WI38 (cell line): ENCODE measurements around the gene MEIS2.

Experiments
- H3K4me3 ChIP-seq: 2 replicates; pipeline ENCODE4 v1.5.1; 2011; ENCODE audit warnings: low read depth, mild to moderate bottlenecking, control low read depth, low read length
- TF ChIP-seq, protein P1 (sequence below): IDR thresholded peaks from 2 replicates; pipeline ENCODE4 v1.5.1; 2012; ENCODE audit warnings: low read depth, mild to moderate bottlenecking, control low read depth, low read length

Gene MEIS2

DNA sequence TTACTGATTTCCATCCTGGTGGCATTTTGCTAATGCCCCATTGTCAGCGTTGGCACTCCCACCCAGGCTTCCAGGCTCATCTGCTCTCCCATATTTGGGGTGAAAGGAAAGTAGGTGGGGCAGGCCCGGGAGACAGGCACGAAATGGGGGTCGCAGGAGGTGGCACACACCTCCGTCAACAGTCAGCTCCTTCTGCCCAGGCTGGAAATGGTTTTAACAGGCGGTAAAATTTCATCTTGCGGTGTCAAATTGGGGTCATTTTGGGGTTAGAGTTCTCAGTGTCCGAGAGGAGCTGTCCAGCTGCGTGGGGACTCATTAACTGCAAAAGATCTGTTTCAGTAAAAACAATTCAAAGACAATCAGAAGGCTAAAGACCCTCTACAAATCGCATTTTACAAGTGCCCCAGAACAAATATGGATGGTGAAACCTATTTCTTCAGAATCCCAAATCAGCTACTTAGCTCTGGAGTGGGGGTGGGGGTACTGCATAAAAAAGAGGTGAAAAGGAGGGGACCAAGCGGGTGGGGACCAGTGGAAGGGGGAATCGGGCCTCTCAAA, 4.2 kb upstream of the MEIS2 start:
- TF ChIP-seq, protein P1, sequence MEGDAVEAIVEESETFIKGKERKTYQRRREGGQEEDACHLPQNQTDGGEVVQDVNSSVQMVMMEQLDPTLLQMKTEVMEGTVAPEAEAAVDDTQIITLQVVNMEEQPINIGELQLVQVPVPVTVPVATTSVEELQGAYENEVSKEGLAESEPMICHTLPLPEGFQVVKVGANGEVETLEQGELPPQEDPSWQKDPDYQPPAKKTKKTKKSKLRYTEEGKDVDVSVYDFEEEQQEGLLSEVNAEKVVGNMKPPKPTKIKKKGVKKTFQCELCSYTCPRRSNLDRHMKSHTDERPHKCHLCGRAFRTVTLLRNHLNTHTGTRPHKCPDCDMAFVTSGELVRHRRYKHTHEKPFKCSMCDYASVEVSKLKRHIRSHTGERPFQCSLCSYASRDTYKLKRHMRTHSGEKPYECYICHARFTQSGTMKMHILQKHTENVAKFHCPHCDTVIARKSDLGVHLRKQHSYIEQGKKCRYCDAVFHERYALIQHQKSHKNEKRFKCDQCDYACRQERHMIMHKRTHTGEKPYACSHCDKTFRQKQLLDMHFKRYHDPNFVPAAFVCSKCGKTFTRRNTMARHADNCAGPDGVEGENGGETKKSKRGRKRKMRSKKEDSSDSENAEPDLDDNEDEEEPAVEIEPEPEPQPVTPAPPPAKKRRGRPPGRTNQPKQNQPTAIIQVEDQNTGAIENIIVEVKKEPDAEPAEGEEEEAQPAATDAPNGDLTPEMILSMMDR, result no peak
- no peak overlapping the region for H3K4me3 ChIP-seq

DNA sequence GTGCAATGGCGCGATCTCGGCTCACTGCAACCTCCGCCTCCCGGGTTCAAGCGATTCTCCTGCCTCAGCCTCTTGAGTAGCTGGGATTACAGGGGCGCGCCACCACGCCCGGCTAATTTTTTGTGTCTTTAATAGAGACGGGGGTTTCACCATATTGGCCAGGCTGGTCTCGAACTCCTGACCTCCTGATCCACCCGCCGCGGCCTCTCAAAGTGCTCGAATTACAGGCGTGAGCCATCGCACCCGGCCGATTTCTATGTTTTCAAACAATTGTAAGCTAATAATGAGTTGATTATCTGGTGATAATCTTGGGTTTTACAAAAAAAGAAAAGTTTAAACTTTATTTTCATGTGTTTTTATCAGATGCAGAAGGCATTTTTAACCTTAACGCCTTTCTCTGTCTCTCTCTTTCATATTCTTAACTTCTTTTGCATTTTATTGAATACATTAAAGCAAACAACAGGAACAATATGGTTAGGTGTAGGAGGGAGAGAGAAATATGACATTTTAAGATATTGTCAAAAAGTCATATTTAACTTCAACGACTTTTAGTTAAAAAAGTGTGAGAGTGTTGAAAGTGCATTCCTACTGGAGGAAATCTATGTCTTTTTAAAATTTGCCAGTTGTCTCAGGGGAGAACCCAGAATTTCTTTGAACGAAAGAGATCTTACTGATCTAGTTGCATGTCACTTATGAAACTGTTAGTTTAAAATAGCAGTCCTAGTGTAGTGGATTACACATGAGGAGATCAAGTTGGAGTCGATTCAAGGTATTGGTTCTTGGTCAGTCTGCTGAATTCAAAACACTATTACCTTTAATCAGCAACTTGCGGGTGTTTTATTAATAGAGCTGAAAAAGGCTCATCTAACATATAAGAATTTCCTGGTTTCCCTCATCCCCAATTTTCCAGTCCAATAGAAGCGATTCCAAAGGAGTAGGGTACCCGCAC, 3.4 kb upstream of the MEIS2 start:
- no peak overlapping the region for H3K4me3 ChIP-seq
- TF ChIP-seq, protein P1, result no peak

DNA sequence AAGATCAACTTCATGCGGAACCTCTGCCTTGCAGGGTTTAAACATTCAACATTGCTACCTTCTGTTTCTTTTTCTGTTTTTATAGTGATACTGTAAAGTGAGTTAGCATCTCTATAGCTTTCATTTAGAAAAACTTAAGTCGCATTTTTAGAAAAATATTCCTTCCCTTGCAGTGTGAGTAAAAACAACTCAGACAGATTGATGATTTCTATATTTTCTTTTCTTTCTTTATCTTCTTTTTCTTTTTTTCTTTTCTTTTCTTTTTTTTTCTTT, 2.8 kb upstream of the MEIS2 start:
- TF ChIP-seq, protein P1, result no peak

DNA sequence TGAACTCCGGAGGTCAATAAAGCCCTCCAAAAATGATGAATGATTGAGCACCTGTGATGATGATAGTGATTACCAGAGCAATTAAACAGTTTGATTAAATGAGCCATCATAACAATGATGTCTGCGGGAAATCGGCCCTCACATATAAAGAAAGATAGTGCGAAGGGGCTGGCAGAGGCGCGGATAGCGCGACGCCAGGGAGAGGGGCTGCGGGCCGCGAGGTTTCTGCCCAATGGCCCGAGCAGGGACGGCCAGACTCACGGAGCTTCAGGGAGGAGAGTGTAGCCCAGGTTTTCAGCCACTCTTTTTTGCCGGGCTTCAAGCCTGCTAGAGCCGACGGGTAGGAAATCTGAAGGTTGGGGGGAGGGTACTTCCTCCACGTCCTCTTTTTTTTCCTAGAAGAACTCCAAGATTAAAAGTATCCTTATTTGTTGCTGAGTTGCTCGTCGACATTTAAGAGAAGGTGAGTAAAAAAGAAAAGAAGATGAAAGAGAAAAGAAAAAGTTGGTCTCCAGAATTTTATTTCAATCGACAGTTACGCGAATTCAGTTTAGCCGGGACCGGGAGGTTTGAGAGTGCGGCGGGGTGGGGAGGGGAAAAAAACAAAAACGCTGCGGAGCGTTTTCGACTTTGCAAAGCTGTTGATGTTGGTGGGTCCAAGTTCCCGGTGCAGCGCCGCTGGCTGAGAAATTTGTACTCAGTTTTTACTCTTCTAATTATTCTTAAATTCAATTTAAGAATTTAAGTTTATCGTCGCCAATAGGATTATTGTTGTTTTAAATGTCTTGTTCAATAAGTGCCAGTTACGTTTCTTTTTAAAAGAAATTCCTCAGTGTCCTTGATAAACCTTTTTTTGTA, 2.2 kb upstream of the MEIS2 start:
- TF ChIP-seq, protein P1, result no peak
- peak overlapping the region; percentile 91 for H3K4me3 ChIP-seq

More for the DNA sequence above, 2.8 kb upstream of the MEIS2 start:
- peak overlapping the region; percentile 91 for H3K4me3 ChIP-seq

DNA sequence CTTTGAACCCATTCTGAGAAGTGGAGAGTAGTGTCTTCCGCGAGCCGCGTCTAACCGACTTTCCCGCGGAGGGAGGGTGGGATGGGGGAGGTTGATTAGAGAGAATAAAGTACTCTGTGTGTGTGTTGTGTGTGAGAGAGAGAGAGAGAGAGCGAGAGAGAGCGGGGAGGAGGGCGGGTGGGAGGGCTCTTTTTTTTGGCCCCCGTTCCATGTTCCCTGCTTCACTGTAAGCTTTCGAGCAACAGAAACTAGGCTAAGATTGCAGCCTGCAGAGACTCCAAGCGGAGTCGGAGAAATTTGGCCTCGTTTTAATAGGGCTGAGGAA, 1.6 kb upstream of the MEIS2 start:
- TF ChIP-seq, protein P1, result no peak
- H3K4me3 ChIP-seq, result peak overlapping the region; percentile 91

DNA sequence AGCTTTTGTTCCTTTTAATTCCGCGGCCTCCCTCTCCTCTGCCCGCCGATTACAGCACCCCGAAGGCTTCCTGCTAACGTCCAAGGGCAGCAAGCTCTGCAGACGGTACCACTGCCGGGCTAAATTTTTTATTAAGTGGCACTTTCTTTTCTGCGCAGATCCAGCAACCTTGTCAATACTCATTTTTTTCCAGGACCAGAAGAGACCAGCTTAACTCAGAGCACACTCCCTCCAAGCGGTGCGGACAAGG, 542 bp upstream of the MEIS2 start:
- TF ChIP-seq, protein P1, result no peak
- peak overlapping the region; percentile 91 for H3K4me3 ChIP-seq
